GM12865 (cell line): ENCODE results near the gene SCARB2.

Source experiments
- DNase-seq: peaks from one replicate; pipeline ENCODE4 v3.0.0; 2010; ENCODE audit warnings: low read depth
- H3K4me3 ChIP-seq: 2 replicates; pipeline ENCODE4 v1.5.1; 2011; ENCODE audit warnings: mild to moderate bottlenecking, low read depth, low read length, control low read depth
- TF ChIP-seq, protein P1 (sequence below): IDR thresholded peaks from 2 replicates; pipeline ENCODE4 v1.5.1; 2011; ENCODE audit warnings: low read length, control low read depth, low read depth, inconsistent platforms; ENCODE audit not compliant: insufficient read depth; ENCODE audit errors: missing control alignments

SCARB2 gene

DNA sequence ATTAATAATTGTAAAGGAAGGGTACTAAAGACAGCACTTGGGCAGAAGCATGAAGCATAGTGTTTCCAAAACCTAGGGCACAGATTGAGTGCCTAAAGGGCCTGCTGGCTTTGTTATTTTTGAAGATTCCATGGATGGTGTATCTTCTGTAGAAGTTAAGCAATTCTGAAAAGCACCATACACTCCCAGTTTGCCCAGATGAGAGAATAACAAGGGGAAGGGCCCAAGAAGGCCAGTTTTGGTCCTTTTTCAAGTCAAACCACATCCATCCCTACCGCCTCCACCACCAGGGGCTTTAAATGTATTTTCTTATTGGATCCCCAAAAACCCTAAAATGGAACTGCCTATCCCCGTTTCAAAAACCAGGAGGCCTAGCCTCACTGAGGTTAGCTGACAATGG lies 17.2 kb downstream of the SCARB2 start:
- DNase-seq = no peak
- H3K4me3 ChIP-seq = no peak overlapping the region
- TF ChIP-seq, protein P1, sequence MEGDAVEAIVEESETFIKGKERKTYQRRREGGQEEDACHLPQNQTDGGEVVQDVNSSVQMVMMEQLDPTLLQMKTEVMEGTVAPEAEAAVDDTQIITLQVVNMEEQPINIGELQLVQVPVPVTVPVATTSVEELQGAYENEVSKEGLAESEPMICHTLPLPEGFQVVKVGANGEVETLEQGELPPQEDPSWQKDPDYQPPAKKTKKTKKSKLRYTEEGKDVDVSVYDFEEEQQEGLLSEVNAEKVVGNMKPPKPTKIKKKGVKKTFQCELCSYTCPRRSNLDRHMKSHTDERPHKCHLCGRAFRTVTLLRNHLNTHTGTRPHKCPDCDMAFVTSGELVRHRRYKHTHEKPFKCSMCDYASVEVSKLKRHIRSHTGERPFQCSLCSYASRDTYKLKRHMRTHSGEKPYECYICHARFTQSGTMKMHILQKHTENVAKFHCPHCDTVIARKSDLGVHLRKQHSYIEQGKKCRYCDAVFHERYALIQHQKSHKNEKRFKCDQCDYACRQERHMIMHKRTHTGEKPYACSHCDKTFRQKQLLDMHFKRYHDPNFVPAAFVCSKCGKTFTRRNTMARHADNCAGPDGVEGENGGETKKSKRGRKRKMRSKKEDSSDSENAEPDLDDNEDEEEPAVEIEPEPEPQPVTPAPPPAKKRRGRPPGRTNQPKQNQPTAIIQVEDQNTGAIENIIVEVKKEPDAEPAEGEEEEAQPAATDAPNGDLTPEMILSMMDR = no peak

DNA sequence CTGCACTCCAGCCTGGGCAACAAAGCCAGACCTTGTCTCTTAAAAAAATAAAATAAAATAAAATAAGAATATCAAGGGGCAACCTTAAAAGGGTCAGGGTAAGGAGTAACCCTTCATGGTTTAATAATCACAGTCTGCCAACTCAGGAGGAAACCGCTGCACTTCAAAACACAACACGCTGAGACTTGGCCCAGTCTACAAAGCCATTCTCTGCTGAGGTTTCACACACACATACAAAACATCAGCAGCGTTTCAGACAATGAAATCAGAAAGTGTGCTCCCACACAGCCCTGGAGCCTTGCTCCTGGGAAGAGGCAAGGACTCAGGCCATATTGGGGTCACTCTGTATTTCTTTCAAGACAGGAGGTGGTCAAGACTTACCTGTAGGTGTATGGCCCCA lies 18.3 kb downstream of the SCARB2 start:
- peak overlapping the region; percentile 17 for H3K4me3 ChIP-seq
- peak; percentile 75 for DNase-seq
- TF ChIP-seq, protein P1 = no peak

DNA sequence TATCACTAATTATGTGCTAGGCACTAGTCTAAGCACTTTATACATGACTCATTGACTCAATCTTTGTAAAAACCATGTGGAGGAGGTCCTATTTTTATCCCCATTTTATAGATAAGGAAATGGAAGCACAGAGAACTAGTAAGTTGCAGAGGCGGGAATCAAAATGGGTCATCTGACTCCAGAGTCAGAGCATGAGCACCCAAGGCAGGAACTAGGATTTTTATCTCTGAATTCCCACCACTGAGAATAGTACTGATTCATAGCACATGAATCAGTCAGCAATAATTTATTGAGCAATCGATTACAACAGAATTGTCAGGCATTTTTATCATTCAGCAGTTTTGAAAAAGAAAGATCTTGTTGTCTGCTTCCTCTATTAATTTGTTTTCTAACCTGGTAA lies 19.3 kb downstream of the SCARB2 start:
- no peak overlapping the region for H3K4me3 ChIP-seq

DNA sequence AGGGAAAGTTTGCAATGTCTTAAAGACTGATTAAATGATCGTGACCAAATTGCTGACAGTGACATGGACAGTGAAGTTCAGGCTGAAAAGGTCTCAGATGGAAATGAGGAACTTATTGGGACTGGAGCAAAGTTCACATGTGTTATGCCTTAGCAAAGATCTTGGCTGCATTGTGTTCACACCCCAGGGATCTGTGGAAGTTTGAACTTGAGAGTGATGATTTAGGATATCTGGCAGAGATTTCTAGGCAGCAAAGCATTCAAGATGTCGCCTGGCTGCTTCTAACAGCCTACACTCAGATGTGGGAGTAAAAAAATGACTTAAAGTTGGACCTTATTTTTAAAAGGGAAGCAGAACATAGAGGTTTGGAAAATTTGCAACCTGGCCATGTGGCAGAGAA lies 21.4 kb downstream of the SCARB2 start:
- no peak for DNase-seq
- TF ChIP-seq, protein P1 = no peak
- no peak overlapping the region for H3K4me3 ChIP-seq

More for the DNA sequence above, 19.3 kb downstream of the SCARB2 start:
- TF ChIP-seq, protein P1 = no peak
- no peak for DNase-seq

DNA sequence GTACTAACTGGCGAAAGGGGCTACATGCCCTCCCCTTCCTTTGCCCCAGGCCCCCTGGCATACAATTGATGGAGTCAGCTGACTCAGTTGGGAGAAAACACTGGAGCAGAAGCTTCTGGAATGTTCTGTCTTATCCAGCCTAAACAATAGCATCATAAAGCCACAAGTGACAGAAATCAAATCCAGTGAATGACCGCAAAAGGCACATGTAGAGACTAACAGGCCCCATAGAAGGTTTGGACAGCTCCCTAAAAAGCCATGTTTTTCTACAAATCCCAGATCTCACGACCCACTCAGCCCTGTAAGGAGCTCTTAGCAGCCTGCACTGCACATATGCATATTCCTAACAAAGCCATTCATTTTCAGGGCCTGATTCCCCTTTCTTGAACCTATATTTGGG lies 25.1 kb downstream of the SCARB2 start:
- TF ChIP-seq, protein P1 = no peak
- H3K4me3 ChIP-seq = no peak overlapping the region
- no peak for DNase-seq

DNA sequence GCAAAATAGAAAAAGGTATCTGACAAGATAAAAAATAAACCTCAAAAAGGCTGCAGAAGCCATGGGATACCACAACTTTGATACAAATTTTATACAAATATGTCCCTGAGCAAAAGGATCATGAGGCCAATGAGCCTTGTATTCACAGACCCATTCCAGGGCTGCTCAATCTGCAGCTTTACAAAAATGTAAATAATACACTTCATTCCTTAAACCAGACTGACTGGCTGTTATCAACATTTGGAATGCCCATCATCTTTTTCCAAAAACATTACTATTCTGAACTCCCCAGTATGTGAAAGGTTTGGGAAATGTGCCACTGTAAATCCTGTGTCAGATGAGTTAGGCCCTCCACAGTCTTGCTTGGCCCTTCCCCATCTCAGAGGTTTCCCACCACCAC lies 25.5 kb downstream of the SCARB2 start:
- no peak for DNase-seq
- no peak overlapping the region for H3K4me3 ChIP-seq
- TF ChIP-seq, protein P1 = no peak

DNA sequence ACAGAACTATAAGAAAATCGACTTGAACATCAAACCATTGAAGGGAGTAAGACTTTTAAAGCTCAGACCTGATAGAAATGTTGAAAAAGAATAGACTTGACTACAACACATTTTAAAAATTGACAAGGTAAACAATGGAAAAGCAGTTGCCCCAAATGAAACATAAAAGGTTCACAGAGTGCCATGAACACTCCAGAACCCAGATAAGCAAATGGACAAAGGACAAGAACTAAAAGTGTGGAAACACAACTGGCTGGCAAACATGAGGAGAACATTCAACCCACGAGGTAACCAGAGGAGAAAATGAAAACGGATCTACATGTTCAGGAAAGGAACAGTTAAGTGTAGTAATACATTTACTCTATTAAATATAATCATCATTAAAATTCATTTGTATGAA lies 26.5 kb downstream of the SCARB2 start:
- no peak overlapping the region for H3K4me3 ChIP-seq
- no peak for DNase-seq
- TF ChIP-seq, protein P1 = no peak
